ENCODE measurements around the gene PHLDB3. TPM values are rescaled to one million over a fixed set of nuclear protein-coding genes. Genes with fewer than 3 reads are reported as not detected.

The PHLDB3 gene
- total RNA-seq, 1 experiment from 2014 or later: 29.0 TPM

DNA sequence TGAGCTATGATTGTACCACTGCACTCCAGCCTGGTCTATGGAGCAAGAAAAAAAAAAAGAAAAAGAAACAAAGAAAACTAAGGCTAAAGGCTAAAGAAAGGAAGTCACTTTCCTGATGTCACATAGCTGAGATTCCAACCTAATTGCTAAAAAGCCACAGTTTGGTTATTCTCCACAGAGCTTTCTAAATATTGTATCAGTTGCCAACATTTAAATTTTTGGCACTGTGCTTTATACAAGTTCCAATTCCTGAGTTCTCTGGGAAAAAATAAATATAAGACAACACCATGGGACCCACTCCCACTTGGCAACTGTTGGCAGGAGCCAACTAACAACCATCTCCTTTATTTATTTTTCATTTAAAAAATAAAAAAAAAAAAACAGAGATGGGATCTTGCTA is 27.9 kb downstream of the PHLDB3 start:
- no peaks in the 10 kb centered on the region for H3K79me2 ChIP-seq (ENCODE audit: low read length)
- TF ChIP-seq EZH2 (IDR thresholded peaks at IDR 0.05; ENCODE audit: low read length, unreplicated experiment) (no peak), EZH2phosphoT487 (IDR thresholded peaks at IDR 0.05; ENCODE audit: borderline replicate concordance, low read length) (no peak)
- ChIA-PET CTCF (no interaction called here), POLR2A (ENCODE audit: unreplicated experiment) (interaction anchor here (0.7 kb wide), 1 partner anchor 28 kb away, joined by 6 read pairs; no protein-coding TSS in a partner anchor)
- no peak overlapping the region for H3K4me3 ChIP-seq (ENCODE audit: low read length)
- no peaks in the 10 kb centered on the region for H3K36me3 ChIP-seq (ENCODE audit: low read depth, low read length)
- H4K20me1 ChIP-seq (ENCODE audit: low read length): no peaks in the 10 kb centered on the region
- H3K4me2 ChIP-seq (ENCODE audit: low read length): no peak overlapping the region
- H3K9me2 ChIP-seq (replicated peaks; ENCODE audit: low read length): no peaks in the 10 kb centered on the region
- DNase-seq: peak; percentile 46
- H3F3A ChIP-seq (ENCODE audit: low read length, unreplicated experiment): no peaks in the 10 kb centered on the region
- intact Hi-C loops (cut with micrococcal nuclease): no loop called here
- H2AFZ ChIP-seq (ENCODE audit: low read length): no peak overlapping the region
- no peak overlapping the region for H3K27ac ChIP-seq (ENCODE audit: low read length)
- BruUV-seq (replicated peaks): no TSS peak
- peaks cover 13% of the 10 kb centered on the region; the same call in 1 of the 2 replicates for H3K4me1 ChIP-seq (ENCODE audit: insufficient read depth, low read length)
- 0 out of 2 replicates have a peak, but pooled peaks have one; percentile 19 for ATAC-seq
- no peaks in the 10 kb centered on the region for H3K27me3 ChIP-seq (ENCODE audit: low read length)
- no peak overlapping the region for H3K9ac ChIP-seq (ENCODE audit: low read length)
- no peaks in the 10 kb centered on the region for H3K9me3 ChIP-seq (ENCODE audit: low read length)

DNA sequence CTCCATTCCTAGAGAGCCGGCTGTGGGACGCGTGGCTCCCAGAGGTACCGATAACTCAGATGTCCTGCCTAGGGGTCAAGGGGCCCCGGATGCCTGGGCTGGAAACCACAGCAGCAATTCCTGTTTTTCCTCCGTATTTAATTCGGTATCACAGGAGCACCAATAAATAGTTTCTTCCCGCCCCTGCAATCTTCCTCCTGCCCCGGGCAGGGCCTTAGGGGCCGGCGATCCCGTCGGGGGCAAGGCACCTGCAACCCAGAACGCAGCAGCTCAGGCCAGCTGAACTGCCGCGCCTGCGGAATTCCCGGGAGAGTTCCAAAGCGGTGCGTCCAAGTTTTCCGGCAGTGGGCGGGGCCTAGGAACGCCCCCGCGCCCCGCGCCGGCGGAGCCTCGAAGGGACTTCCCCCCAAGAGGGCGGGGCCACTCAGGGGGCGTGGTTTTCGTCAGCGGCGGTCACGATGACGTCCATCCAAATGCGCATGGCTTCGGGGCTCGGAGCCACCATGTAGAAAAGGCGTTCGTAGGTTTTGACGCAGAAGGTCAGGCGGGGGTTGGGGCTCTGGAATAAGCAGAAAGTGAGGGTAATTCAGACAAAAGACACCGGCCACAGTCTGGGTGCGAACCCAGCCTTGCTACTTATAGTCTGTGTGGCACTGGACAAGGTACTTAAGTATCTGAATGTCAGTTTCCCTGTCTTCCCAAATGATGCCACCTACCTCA is 29.4 kb downstream of the PHLDB3 start:
- no peaks in the 10 kb centered on the region for H3K79me2 ChIP-seq (ENCODE audit: low read length)
- no peaks in the 10 kb centered on the region for H3K9me3 ChIP-seq (ENCODE audit: low read length)
- no peaks in the 10 kb centered on the region for H3K9me2 ChIP-seq (replicated peaks; ENCODE audit: low read length)
- CTCF ChIA-PET: no interaction called here
- H3K36me3 ChIP-seq (ENCODE audit: low read depth, low read length): no peaks in the 10 kb centered on the region
- peaks cover 22% of the 10 kb centered on the region for H3K4me1 ChIP-seq (ENCODE audit: insufficient read depth, low read length)
- H3K4me2 ChIP-seq (ENCODE audit: low read length): peak overlapping the region; percentile 81
- intact Hi-C loops (cut with micrococcal nuclease): no loop called here
- no peaks in the 10 kb centered on the region for H4K20me1 ChIP-seq (ENCODE audit: low read length)
- peak overlapping the region; percentile 59 for H3K4me3 ChIP-seq (ENCODE audit: low read length)
- peak overlapping the region; percentile 52 for H3K9ac ChIP-seq (ENCODE audit: low read length)
- peak overlapping the region; percentile 73 for H2AFZ ChIP-seq (ENCODE audit: low read length)
- no peaks in the 10 kb centered on the region for H3K27me3 ChIP-seq (ENCODE audit: low read length)
- TF ChIP-seq, protein P1, sequence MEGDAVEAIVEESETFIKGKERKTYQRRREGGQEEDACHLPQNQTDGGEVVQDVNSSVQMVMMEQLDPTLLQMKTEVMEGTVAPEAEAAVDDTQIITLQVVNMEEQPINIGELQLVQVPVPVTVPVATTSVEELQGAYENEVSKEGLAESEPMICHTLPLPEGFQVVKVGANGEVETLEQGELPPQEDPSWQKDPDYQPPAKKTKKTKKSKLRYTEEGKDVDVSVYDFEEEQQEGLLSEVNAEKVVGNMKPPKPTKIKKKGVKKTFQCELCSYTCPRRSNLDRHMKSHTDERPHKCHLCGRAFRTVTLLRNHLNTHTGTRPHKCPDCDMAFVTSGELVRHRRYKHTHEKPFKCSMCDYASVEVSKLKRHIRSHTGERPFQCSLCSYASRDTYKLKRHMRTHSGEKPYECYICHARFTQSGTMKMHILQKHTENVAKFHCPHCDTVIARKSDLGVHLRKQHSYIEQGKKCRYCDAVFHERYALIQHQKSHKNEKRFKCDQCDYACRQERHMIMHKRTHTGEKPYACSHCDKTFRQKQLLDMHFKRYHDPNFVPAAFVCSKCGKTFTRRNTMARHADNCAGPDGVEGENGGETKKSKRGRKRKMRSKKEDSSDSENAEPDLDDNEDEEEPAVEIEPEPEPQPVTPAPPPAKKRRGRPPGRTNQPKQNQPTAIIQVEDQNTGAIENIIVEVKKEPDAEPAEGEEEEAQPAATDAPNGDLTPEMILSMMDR (conservative IDR thresholded peaks at IDR 0.05; ENCODE audit: low read depth, low read length): no peak
- no peak for TF ChIP-seq EZH2phosphoT487 (IDR thresholded peaks at IDR 0.05; ENCODE audit: borderline replicate concordance, low read length)
- BruUV-seq (replicated peaks): no TSS peak
- peak; percentile 89 for DNase-seq
- ATAC-seq: peak; percentile 76
- H3K27ac ChIP-seq (ENCODE audit: low read length): peak overlapping the region; percentile 45
- POLR2A ChIA-PET (ENCODE audit: unreplicated experiment): no interaction called here
- H3F3A ChIP-seq (ENCODE audit: low read length, unreplicated experiment): no peaks in the 10 kb centered on the region

DNA sequence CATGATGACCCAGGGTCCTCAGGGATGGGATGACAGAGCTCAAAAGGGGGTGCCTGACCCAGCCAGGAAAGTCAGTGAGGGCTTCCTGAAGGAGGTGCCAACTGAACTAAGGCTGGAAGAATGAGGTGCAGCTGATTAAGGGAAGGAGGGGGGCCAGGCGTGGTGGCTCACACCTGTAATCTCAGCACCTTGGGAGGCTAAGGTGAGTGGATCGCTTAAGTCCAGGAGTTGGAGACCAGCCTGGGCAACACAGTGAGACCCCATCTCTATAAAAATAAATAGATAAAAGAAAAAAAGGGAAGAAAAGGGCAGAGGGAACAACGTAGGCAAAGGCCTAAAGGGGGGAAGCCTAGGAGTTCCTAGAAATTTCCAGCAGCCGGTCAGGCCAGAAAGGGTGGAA is 30.1 kb downstream of the PHLDB3 start:
- ChIA-PET CTCF (no interaction called here), POLR2A (ENCODE audit: unreplicated experiment) (no interaction called here)
- H3K79me2 ChIP-seq (ENCODE audit: low read length): no peaks in the 10 kb centered on the region
- H3K9me3 ChIP-seq (ENCODE audit: low read length): no peaks in the 10 kb centered on the region
- no peak overlapping the region for H2AFZ ChIP-seq (ENCODE audit: low read length)
- H3K36me3 ChIP-seq (ENCODE audit: low read depth, low read length): no peaks in the 10 kb centered on the region
- peak overlapping the region; percentile 52; the same call in 1 of the 2 replicates for H3K9ac ChIP-seq (ENCODE audit: low read length)
- intact Hi-C loops (cut with micrococcal nuclease): no loop called here
- TF ChIP-seq EZH2 (IDR thresholded peaks at IDR 0.05; ENCODE audit: low read length, unreplicated experiment) (no peak), EZH2phosphoT487 (IDR thresholded peaks at IDR 0.05; ENCODE audit: borderline replicate concordance, low read length) (no peak)
- TF ChIP-seq, protein P1 (conservative IDR thresholded peaks at IDR 0.05; ENCODE audit: low read depth, low read length): no peak
- no peaks in the 10 kb centered on the region for H3F3A ChIP-seq (ENCODE audit: low read length, unreplicated experiment)
- no peak overlapping the region for H3K4me3 ChIP-seq (ENCODE audit: low read length)
- H4K20me1 ChIP-seq (ENCODE audit: low read length): no peaks in the 10 kb centered on the region
- BruUV-seq (replicated peaks): no TSS peak
- no peak overlapping the region for H3K27ac ChIP-seq (ENCODE audit: low read length)
- H3K4me2 ChIP-seq (ENCODE audit: low read length): peak overlapping the region; percentile 81; the same call in 1 of the 2 replicates
- DNase-seq: no peak
- H3K4me1 ChIP-seq (ENCODE audit: insufficient read depth, low read length): peaks cover 29% of the 10 kb centered on the region
- no peaks in the 10 kb centered on the region for H3K27me3 ChIP-seq (ENCODE audit: low read length)
- no peaks in the 10 kb centered on the region for H3K9me2 ChIP-seq (replicated peaks; ENCODE audit: low read length)
- ATAC-seq: no peak

Data from PC-3 (cell line).